ENCODE measurements around the gene FBN2.

DNA sequence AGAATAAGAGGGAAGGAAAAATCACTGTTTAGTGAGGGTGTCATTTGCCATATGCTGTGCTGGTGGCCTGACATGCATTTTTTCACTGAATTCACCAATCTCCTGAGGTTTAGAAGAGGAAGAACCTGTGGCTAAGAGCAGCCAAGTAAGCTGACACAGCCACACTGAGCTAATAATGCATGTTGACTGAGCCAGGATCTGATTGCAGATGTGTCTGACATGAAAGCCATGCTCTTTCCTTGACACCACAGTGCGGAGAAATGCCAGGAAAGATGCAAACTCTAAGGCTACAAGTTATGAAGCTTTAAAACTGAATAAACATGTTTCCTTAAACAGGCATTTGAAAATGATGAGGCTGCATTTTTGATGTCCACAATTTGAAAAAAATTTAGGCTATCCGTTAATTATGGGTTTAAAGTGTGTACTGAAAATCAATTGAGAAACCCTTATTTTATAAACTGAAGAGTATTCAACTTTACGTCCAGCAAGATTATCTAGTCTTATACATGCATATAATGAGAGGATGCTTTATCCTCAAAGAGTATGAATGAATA lies 208.6 kb downstream of the FBN2 start:
- TF ChIP-seq, protein P1, sequence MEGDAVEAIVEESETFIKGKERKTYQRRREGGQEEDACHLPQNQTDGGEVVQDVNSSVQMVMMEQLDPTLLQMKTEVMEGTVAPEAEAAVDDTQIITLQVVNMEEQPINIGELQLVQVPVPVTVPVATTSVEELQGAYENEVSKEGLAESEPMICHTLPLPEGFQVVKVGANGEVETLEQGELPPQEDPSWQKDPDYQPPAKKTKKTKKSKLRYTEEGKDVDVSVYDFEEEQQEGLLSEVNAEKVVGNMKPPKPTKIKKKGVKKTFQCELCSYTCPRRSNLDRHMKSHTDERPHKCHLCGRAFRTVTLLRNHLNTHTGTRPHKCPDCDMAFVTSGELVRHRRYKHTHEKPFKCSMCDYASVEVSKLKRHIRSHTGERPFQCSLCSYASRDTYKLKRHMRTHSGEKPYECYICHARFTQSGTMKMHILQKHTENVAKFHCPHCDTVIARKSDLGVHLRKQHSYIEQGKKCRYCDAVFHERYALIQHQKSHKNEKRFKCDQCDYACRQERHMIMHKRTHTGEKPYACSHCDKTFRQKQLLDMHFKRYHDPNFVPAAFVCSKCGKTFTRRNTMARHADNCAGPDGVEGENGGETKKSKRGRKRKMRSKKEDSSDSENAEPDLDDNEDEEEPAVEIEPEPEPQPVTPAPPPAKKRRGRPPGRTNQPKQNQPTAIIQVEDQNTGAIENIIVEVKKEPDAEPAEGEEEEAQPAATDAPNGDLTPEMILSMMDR (IDR thresholded peaks at IDR 0.05): no peak
- TF ChIP-seq SIN3A (IDR thresholded peaks at IDR 0.05; ENCODE audit: borderline replicate concordance, insufficient read depth, low read depth, low read length) (no peak), POLR2AphosphoS5 (IDR thresholded peaks at IDR 0.05; ENCODE audit: low read depth, low read length) (no peak), REST (IDR thresholded peaks at IDR 0.05; ENCODE audit: insufficient read depth in 1 of 2, low read depth in 2 of 2, low read length in 1 of 2) (no peak)
